ENCODE results near the gene NOP9.
"Not testable (repeated sequence)": the region's sequence is repeated elsewhere in the genome, so short reads cannot be mapped to it uniquely, and the experiment has no call there.

The NOP9 gene

GRCh38 chr14:24351517-24351916, 51.9 kb downstream of the NOP9 start (continued):
- TF ChIP-seq, protein P1, sequence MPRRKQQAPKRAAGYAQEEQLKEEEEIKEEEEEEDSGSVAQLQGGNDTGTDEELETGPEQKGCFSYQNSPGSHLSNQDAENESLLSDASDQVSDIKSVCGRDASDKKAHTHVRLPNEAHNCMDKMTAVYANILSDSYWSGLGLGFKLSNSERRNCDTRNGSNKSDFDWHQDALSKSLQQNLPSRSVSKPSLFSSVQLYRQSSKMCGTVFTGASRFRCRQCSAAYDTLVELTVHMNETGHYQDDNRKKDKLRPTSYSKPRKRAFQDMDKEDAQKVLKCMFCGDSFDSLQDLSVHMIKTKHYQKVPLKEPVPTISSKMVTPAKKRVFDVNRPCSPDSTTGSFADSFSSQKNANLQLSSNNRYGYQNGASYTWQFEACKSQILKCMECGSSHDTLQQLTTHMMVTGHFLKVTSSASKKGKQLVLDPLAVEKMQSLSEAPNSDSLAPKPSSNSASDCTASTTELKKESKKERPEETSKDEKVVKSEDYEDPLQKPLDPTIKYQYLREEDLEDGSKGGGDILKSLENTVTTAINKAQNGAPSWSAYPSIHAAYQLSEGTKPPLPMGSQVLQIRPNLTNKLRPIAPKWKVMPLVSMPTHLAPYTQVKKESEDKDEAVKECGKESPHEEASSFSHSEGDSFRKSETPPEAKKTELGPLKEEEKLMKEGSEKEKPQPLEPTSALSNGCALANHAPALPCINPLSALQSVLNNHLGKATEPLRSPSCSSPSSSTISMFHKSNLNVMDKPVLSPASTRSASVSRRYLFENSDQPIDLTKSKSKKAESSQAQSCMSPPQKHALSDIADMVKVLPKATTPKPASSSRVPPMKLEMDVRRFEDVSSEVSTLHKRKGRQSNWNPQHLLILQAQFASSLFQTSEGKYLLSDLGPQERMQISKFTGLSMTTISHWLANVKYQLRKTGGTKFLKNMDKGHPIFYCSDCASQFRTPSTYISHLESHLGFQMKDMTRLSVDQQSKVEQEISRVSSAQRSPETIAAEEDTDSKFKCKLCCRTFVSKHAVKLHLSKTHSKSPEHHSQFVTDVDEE (CRISPR knock-in tag; IDR thresholded peaks at IDR 0.05), result no peak
- no peak for TF ChIP-seq GLIS3 (CRISPR knock-in tag; IDR thresholded peaks at IDR 0.05)
- no peak for TF ChIP-seq ZNF565 (CRISPR knock-in tag; conservative IDR thresholded peaks at IDR 0.05; ENCODE audit: low read depth)

GRCh38 chr14:24353559-24354481, 54.2 kb downstream of the NOP9 start:
- TF ChIP-seq, protein P2, sequence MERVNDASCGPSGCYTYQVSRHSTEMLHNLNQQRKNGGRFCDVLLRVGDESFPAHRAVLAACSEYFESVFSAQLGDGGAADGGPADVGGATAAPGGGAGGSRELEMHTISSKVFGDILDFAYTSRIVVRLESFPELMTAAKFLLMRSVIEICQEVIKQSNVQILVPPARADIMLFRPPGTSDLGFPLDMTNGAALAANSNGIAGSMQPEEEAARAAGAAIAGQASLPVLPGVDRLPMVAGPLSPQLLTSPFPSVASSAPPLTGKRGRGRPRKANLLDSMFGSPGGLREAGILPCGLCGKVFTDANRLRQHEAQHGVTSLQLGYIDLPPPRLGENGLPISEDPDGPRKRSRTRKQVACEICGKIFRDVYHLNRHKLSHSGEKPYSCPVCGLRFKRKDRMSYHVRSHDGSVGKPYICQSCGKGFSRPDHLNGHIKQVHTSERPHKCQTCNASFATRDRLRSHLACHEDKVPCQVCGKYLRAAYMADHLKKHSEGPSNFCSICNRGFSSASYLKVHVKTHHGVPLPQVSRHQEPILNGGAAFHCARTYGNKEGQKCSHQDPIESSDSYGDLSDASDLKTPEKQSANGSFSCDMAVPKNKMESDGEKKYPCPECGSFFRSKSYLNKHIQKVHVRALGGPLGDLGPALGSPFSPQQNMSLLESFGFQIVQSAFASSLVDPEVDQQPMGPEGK (CRISPR knock-in tag; IDR thresholded peaks at IDR 0.05; ENCODE audit: borderline replicate concordance), result no peak
- TF ChIP-seq TOX (CRISPR knock-in tag; IDR thresholded peaks at IDR 0.05; ENCODE audit: borderline replicate concordance) (no peak), ZNF565 (CRISPR knock-in tag; conservative IDR thresholded peaks at IDR 0.05; ENCODE audit: low read depth) (no peak), ISL1 (CRISPR knock-in tag; IDR thresholded peaks at IDR 0.05) (no peak), RARB (CRISPR knock-in tag; IDR thresholded peaks at IDR 0.05) (no peak), GLIS3 (CRISPR knock-in tag; IDR thresholded peaks at IDR 0.05) (no peak), BACH2 (CRISPR knock-in tag; IDR thresholded peaks at IDR 0.05; ENCODE audit: borderline replicate concordance) (no peak), ZFP30 (CRISPR knock-in tag; IDR thresholded peaks at IDR 0.05) (no peak)
- TF ChIP-seq, protein P1 (CRISPR knock-in tag; IDR thresholded peaks at IDR 0.05), result no peak
- ATAC-seq, result no peak

DNA sequence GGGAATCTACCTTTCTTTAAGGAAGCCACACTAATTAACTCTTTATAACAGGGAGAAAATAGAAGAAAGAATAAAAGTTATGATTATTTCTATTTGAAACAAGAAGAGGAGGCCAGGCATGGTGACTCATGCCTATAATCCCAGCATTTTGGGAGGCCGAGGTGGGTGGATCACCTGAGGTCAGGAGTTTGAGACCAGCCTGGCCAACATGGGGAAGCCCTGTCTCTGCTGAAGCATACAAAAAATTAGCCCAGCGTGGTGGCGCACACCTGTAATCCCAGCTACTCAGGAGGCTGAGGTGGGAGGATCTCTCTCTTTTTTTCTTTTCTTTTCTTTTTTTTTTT, 54.8 kb downstream of the NOP9 start:
- ATAC-seq, result not testable (repeated sequence)

- ATAC-seq, result no peak
- TF ChIP-seq, protein P3, sequence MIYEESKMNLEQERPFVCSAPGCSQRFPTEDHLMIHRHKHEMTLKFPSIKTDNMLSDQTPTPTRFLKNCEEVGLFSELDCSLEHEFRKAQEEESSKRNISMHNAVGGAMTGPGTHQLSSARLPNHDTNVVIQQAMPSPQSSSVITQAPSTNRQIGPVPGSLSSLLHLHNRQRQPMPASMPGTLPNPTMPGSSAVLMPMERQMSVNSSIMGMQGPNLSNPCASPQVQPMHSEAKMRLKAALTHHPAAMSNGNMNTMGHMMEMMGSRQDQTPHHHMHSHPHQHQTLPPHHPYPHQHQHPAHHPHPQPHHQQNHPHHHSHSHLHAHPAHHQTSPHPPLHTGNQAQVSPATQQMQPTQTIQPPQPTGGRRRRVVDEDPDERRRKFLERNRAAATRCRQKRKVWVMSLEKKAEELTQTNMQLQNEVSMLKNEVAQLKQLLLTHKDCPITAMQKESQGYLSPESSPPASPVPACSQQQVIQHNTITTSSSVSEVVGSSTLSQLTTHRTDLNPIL (CRISPR knock-in tag; IDR thresholded peaks at IDR 0.05; ENCODE audit: low read depth), result no peak
- no peak for TF ChIP-seq ZNF8 (CRISPR knock-in tag; IDR thresholded peaks at IDR 0.05)
- TF ChIP-seq GLIS3 (CRISPR knock-in tag; IDR thresholded peaks at IDR 0.05), result no peak
- TF ChIP-seq ZC3H10 (CRISPR knock-in tag; IDR thresholded peaks at IDR 0.05), result no peak
- no peak for TF ChIP-seq ZFP3 (CRISPR knock-in tag; IDR thresholded peaks at IDR 0.05)
- no peak for TF ChIP-seq ISL1 (CRISPR knock-in tag; IDR thresholded peaks at IDR 0.05)
- TF ChIP-seq, protein P1 (CRISPR knock-in tag; IDR thresholded peaks at IDR 0.05), result no peak
- no peak for TF ChIP-seq ESRRG (CRISPR knock-in tag; IDR thresholded peaks at IDR 0.05)
- TF ChIP-seq SNAI2 (CRISPR knock-in tag; IDR thresholded peaks at IDR 0.05), result no peak
- no peak for TF ChIP-seq CSDC2 (CRISPR knock-in tag; IDR thresholded peaks at IDR 0.05)
- TF ChIP-seq, protein P2 (CRISPR knock-in tag; IDR thresholded peaks at IDR 0.05; ENCODE audit: borderline replicate concordance), result no peak
- no peak for TF ChIP-seq ZFP30 (CRISPR knock-in tag; IDR thresholded peaks at IDR 0.05)
- no peak for TF ChIP-seq RARB (CRISPR knock-in tag; IDR thresholded peaks at IDR 0.05)
- TF ChIP-seq, protein P4, sequence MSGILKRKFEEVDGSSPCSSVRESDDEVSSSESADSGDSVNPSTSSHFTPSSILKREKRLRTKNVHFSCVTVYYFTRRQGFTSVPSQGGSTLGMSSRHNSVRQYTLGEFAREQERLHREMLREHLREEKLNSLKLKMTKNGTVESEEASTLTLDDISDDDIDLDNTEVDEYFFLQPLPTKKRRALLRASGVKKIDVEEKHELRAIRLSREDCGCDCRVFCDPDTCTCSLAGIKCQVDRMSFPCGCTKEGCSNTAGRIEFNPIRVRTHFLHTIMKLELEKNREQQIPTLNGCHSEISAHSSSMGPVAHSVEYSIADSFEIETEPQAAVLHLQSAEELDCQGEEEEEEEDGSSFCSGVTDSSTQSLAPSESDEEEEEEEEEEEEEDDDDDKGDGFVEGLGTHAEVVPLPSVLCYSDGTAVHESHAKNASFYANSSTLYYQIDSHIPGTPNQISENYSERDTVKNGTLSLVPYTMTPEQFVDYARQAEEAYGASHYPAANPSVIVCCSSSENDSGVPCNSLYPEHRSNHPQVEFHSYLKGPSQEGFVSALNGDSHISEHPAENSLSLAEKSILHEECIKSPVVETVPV (CRISPR knock-in tag; IDR thresholded peaks at IDR 0.05), result no peak
- no peak for TF ChIP-seq ZNF565 (CRISPR knock-in tag; conservative IDR thresholded peaks at IDR 0.05; ENCODE audit: low read depth)
- TF ChIP-seq ARNTL (CRISPR knock-in tag; IDR thresholded peaks at IDR 0.05; ENCODE audit: borderline replicate concordance, low read depth), result no peak
Measured at GRCh38 chr14:24355009-24355408, 55.4 kb downstream of the NOP9 start.

Data from SK-N-SH treated with all-trans-retinoic acid at 6 μM for 48 hours (cell line).